Osteoblast (primary cell): ENCODE measurements around the gene HNRNPC. TPM values are rescaled to one million over a fixed set of nuclear protein-coding genes. Genes with fewer than 3 reads are reported as not detected.
A peak's percentile ranks its signal among the peaks of the same experiment; 100 is the strongest.

Source experiments
- DNase-seq: peaks from one replicate; pipeline ENCODE4 v3.0.0; 2011; ENCODE audit warnings: low spot score, mixed read lengths; ENCODE audit not compliant: insufficient read length; ENCODE audit errors: missing footprints
- H2AFZ ChIP-seq: 2 replicates; pipeline ENCODE4 v1.6.0; 2011; ENCODE audit warnings: mild to moderate bottlenecking, low read length
- H3K27ac ChIP-seq: 2 replicates; pipeline ENCODE4 v1.5.1; 2011; ENCODE audit warnings: mild to moderate bottlenecking, low read depth, low read length, moderate library complexity
- H3K27me3 ChIP-seq: 2 replicates; pipeline ENCODE4 v1.6.0; 2012; ENCODE audit warnings: mild to moderate bottlenecking, control low read depth, inconsistent platforms, low read length, moderate library complexity; ENCODE audit not compliant: insufficient read depth
- H3K36me3 ChIP-seq: 2 replicates; pipeline ENCODE4 v1.5.1; 2011; ENCODE audit warnings: mild to moderate bottlenecking, low read length, control low read depth, moderate library complexity; ENCODE audit not compliant: insufficient read depth
- H3K4me1 ChIP-seq: 2 replicates; pipeline ENCODE4 v1.5.1; 2011; ENCODE audit warnings: mild to moderate bottlenecking, low read length, control low read depth, moderate library complexity; ENCODE audit not compliant: insufficient read depth
- H3K4me2 ChIP-seq: 2 replicates; pipeline ENCODE4 v1.6.0; 2011; ENCODE audit warnings: mild to moderate bottlenecking, low read length; ENCODE audit not compliant: insufficient read depth
- H3K4me3 ChIP-seq: fragments of 200-600 bp; sonication (generic); 3 replicates; pipeline ENCODE4 v1.5.1; 2012; ENCODE audit warnings: mild to moderate bottlenecking, low read length, inconsistent platforms; ENCODE audit not compliant: insufficient read depth
- H3K79me2 ChIP-seq: 2 replicates; pipeline ENCODE4 v1.6.0; 2012; ENCODE audit warnings: mild to moderate bottlenecking, low read length, control low read depth, inconsistent platforms; ENCODE audit not compliant: insufficient read depth
- H3K9me3 ChIP-seq: 2 replicates; pipeline ENCODE4 v1.5.1; 2011; ENCODE audit warnings: low read depth, low read length, control low read depth
- H4K20me1 ChIP-seq: 2 replicates; pipeline ENCODE4 v1.6.0; 2012; ENCODE audit warnings: mild to moderate bottlenecking, low read length, control low read depth; ENCODE audit not compliant: insufficient read depth
- total RNA-seq: library from RNA; depleted of rRNA; stranded (reverse); fragments of >200 nt; gene quantifications from 2 replicates; pipeline ENCODE4 v1.2.3, GENCODE V29; 2012
- TF ChIP-seq, protein P1 (sequence below): IDR thresholded peaks from 2 replicates; pipeline ENCODE4 v1.5.1; 2011; ENCODE audit warnings: mild to moderate bottlenecking, low read depth, low read length, moderate library complexity; ENCODE audit errors: extremely low read depth

HNRNPC gene
- total RNA-seq, 1 donor, result 446 TPM

DNA sequence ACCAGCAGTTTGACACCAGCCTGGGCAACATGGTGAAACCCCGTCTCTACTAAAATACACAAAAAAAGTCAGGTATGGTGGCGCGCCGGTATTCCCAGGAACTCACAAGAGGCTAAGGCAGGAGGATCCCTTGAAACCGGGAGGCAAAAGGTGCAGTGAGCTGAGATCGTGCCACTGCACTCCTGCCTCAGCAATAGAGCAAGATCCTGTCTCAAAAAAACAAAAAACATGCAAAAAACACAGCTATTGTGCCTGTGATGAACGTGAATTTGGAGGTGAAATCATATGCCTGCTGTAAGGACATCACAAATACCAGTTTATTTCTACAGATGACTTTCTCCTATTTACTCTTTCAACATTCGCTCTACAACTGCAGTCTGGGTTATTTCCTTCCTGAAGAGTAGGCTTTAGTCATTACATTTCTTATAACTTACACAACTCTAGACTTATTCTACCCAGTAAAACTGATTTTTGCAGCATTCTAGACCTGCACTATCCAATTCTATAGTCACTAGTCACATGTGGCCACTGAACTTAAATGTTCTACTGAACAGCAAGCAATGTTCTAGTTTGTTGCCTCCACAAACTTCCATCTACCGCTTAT, 48.3 kb downstream of the HNRNPC start:
- peaks cover 89% of the 10 kb centered on the region for H4K20me1 ChIP-seq
- no peak overlapping the region for H3K4me3 ChIP-seq
- no peaks in the 10 kb centered on the region for H3K27me3 ChIP-seq
- peak overlapping the region; percentile 42 for H3K27ac ChIP-seq
- peaks cover 99% of the 10 kb centered on the region for H3K79me2 ChIP-seq
- no peak overlapping the region for H3K4me2 ChIP-seq
- DNase-seq, result no peak
- H3K36me3 ChIP-seq, result peaks cover 82% of the 10 kb centered on the region
- H2AFZ ChIP-seq, result no peak overlapping the region
- TF ChIP-seq, protein P1, sequence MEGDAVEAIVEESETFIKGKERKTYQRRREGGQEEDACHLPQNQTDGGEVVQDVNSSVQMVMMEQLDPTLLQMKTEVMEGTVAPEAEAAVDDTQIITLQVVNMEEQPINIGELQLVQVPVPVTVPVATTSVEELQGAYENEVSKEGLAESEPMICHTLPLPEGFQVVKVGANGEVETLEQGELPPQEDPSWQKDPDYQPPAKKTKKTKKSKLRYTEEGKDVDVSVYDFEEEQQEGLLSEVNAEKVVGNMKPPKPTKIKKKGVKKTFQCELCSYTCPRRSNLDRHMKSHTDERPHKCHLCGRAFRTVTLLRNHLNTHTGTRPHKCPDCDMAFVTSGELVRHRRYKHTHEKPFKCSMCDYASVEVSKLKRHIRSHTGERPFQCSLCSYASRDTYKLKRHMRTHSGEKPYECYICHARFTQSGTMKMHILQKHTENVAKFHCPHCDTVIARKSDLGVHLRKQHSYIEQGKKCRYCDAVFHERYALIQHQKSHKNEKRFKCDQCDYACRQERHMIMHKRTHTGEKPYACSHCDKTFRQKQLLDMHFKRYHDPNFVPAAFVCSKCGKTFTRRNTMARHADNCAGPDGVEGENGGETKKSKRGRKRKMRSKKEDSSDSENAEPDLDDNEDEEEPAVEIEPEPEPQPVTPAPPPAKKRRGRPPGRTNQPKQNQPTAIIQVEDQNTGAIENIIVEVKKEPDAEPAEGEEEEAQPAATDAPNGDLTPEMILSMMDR, result no peak
- peaks cover 48% of the 10 kb centered on the region for H3K4me1 ChIP-seq
- H3K9me3 ChIP-seq, result no peaks in the 10 kb centered on the region

DNA sequence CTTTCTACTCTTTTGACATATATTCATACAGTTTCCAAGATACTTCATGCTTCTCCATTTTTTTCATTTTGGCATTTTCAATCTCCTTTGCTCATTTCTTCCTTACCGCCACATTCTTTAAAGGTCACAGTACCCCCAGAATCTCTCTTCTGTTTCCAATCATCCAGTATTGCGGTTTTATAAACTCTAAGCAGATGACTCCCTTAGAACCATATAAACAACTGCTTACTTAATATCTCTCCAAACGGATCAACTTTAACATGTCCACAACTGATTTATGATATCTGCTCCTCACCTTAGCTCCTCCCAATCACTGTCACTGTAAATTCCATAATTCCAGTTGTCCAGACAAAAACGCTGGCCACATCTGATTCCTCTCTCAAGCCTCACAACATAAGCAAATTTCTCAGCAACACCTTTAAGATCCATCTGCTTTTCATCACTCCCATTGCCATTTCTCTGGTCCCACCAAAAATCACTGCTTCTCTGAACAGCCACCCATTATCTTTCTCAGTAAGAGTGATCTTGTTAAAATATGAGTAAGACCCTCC, 49.6 kb downstream of the HNRNPC start:
- Histone ChIP-seq H2AFZ (no peak overlapping the region), H4K20me1 (peaks cover 88% of the 10 kb centered on the region), H3K79me2 (peaks cover 99% of the 10 kb centered on the region), H3K4me3 (no peak overlapping the region), H3K27ac (peak overlapping the region; percentile 80), H3K9me3 (no peaks in the 10 kb centered on the region), H3K27me3 (no peaks in the 10 kb centered on the region), H3K36me3 (peaks cover 82% of the 10 kb centered on the region), H3K4me1 (peaks cover 48% of the 10 kb centered on the region), H3K4me2 (no peak overlapping the region)
- TF ChIP-seq, protein P1, result no peak
- DNase-seq, result no peak

DNA sequence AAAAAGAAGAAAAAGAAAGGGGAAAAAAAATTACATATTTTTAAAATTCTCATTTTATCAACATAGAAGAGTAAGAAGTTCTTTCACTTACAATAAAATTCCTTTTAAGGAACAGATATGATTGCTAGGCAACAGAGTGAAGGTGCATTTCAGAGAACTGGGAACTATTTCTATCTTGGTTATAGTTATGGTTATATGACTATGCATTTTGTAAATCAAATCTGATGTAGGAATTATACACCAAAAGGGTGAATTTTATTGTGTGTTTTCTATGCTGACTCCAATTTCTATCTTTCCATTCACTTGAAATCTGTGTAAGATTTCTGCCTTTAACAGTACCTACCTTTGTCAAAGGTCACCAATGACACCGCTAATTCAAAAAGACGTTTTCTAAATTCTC, 50.1 kb downstream of the HNRNPC start:
- peaks cover 88% of the 10 kb centered on the region for H4K20me1 ChIP-seq
- H2AFZ ChIP-seq, result no peak overlapping the region
- H3K4me3 ChIP-seq, result no peak overlapping the region
- TF ChIP-seq, protein P1, result no peak
- DNase-seq, result no peak
- peak overlapping the region; percentile 80 for H3K27ac ChIP-seq
- H3K27me3 ChIP-seq, result no peaks in the 10 kb centered on the region
- peaks cover 48% of the 10 kb centered on the region for H3K4me1 ChIP-seq
- H3K9me3 ChIP-seq, result no peaks in the 10 kb centered on the region
- H3K4me2 ChIP-seq, result peak overlapping the region; percentile 53
- peaks cover 99% of the 10 kb centered on the region for H3K79me2 ChIP-seq
- peaks cover 82% of the 10 kb centered on the region for H3K36me3 ChIP-seq

DNA sequence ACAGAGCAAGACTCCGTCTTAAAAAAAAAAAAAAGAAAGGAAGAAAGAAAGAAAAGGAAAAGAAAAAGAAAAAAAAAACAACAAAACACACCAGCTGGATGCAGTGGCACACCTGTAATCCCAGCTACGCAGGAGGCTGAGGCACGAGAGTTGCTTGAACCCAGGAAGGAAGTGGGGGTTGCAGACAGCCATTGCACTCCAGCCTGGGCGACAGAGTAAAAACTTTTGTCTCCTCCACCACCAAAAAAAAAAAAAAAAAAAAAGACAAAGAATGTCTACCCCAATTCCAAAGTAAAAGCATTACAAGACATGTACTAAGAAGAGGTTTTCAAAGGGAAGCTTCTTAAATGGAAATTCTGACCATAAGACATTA, 53.4 kb downstream of the HNRNPC start:
- Histone ChIP-seq H3K4me3 (no peak overlapping the region), H3K79me2 (peaks cover 92% of the 10 kb centered on the region), H2AFZ (no peak overlapping the region), H3K4me1 (peaks cover 37% of the 10 kb centered on the region), H3K4me2 (no peak overlapping the region), H3K27me3 (no peaks in the 10 kb centered on the region), H3K27ac (no peak overlapping the region), H4K20me1 (peaks cover 85% of the 10 kb centered on the region), H3K9me3 (no peaks in the 10 kb centered on the region), H3K36me3 (peaks cover 85% of the 10 kb centered on the region)
- DNase-seq, result no peak
- TF ChIP-seq, protein P1, result no peak
